Measurements from ENCODE around the gene TMEM198.

Gene TMEM198

DNA sequence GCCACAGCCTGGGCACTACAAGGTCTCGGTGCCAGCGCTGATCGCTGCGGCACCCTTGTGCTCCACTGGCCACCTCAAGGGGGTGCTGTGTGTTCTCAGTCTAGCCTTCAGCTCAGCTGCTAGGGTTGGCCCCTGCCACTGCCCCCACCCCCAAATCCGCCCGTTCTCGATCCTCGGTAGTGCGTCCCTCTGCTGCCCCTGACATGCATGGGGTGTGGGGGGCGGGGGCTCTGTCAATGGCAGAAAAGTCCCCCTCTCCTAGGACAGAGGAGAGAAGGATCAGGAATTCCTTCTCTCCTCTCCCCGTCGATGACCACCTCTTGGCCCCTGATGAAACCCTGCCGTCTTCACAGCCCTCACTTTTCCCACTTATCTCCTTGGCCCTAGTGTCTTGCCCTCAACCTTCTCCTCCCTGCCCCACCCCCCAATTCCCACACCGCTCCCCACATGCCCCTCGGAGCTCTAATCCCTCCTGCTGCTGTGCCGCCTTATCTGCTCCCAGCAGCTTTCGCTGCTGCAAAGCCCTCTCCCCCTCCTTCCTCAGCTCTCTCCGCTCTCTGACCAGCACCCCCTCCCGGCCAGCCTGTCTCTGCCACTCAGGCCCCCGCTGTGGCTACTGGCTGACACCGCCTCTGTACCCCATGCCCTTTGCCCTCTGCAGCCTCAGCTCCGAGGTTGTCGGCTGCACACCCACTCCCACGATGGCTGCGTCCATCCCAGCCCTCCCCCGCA is 33.9 kb upstream of the TMEM198 start:
- DNase-seq (ENCODE audit: low read depth) = peak; percentile 37

DNA sequence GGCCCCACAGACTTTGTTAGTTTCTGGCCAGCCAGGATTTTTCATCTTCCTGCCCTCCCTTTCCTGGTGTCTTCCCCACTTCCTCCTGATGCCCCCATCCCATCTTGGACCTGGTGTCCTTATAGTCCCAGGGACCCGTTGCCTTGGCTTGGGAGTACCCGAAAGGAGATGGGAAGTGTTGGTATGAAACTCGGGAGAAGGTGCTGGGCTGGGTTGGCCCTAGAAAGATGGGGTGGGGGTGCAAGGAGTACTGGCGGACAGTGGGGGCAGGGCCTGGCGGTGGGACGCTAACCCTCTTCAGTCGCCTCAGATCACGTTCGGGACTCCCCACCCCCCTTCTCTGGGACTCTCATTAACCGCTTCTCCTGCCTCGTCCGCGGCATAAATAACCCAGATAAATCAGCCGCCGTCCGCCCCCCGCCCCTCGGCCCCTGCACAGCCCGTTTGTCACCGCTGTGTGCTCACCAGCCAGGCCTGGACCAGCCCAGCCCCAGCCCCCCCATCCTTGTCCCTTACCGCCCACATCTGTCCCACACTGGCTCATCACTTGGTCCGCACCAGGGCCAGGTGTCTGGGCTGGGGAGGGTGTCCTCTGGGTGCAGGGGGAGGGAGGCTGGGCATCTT is 33.2 kb upstream of the TMEM198 start:
- DNase-seq (ENCODE audit: low read depth) = no peak

DNA sequence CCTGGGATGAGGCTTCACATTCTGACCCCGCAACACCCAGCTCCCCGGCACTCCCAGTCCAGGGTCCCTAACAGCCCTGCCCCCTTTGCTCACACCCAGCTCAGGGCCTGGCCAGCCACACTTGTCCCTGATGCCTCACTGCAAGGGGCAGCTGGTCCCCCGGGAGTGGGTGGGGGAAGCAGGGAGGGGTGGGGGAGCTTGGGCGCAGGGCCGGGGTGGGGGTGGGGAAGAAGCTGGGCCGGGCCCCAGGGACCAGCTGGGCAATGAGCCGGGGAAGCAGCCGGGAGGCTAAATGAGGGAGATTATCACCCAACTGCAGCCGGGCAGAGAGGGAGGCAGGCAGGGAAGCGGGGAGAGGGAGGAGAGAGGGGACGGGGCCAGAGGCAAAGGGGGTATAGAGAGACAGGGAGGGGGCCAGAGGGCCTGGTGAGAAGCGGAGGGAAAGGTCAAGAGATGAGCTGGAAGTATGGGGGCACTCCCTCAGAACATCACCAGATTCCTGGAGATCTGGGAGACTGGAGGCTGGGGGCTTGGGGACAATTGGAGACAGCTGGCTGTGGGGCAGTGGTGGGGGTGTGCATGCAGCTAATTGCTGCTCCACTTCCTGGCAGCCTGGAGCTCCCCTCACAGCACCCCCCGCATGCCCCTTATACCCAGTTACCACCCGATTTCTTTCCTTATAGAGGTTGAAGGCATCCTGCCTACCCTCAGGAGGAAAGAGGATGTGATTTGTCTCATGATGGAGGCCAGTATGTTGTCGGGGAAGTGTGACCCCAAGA is 32.1 kb upstream of the TMEM198 start:
- DNase-seq (ENCODE audit: low read depth) = no peak

DNA sequence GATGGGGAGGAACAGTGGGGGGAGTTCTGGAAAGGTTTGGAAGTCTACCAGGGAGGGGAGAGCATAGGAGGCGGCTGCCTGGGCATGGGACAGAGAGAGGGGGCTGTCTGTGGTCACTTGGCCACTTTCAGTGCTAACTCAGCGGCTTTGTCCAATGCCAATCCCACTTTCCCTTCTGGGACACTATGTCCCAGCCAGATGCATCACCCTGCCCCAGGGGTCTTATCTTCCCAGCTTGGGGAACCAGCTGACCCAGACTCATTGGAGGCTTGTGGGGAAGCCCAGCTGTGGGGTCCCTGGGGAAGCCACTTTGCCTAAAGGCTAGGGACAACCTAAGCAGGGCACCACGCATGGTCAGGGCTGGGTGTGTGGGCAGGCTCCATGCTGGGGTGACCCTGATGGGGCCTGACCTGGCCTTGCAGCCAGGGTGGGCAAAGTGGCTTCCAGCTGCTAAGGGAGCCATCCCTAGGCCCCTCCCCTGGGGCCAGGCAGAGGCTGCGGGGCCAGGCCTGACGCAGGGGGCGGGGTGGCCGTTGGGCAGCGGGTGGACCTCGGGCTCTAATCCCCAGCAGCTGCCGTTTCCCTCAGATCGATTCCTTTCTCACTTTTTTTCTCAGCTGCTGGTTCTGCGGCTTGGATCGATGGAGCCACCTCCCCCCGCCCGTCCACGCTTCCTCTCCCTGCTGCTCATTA is 31.2 kb upstream of the TMEM198 start:
- DNase-seq (ENCODE audit: low read depth) = no peak

DNA sequence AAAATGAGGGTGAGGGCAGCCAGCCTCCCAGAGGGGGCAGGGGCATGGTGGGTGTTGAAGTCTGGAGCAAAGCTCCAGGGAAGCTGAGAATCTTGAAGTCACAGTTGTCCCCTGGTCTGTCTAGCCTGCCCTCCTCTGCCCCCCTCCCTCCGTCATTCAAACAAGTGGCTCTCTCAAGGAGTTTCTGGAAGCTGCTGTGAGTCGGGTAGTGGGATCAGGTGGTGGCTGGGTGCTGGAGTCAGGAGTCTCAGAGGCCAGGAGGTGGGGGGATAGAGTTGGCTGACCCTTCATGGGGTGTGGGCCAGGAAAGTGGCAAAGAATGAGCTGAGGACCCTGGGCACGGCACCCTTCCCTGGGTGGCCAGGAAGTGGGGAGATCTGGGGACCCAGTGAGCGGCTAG is 30.0 kb upstream of the TMEM198 start:
- DNase-seq (ENCODE audit: low read depth) = no peak

DNA sequence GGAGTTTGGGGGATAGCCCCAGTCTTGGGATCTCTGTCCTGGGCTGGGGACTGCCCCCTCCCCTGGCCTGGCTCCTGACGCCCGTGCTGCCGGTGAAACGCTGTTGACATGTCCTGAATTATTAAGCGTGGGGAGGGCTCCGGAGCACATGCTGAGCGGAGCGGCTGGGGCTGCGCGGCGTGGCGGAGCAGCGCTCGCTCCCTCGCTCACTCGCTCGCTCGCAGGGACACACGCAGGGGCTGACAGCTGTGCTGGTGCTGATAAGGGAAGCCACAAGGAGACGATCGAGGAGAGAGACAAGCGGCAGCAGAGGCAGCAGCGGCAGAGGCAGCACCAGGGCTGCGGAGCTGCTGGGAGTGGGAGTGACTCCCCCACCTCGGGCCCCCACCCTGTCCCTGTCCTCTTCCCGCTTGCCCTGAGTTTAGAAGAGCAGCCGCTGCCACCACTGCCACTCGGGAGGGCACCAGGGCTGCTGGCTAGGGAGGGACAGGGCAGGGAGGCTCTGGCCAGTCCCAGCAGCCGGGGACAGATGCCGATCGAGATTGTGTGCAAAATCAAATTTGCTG is 29.5 kb upstream of the TMEM198 start, which contains the start of gene ASIC4:
ASIC4 (plus strand) TSS at position 287 of the 566 bp plus-strand sequence; CDS start at position 530, 243 bp downstream.
- DNase-seq (ENCODE audit: low read depth) = no peak

DNA sequence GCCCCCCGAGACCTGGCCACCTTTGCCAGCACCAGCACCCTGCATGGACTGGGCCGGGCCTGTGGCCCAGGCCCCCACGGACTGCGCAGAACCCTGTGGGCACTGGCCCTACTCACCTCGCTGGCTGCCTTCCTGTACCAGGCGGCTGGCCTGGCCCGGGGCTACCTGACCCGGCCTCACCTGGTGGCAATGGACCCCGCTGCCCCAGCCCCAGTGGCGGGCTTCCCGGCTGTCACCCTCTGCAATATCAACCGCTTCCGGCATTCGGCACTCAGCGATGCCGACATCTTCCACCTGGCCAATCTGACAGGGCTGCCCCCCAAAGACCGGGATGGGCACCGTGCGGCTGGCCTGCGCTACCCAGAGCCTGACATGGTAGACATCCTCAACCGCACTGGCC is 29.0 kb upstream of the TMEM198 start:
- DNase-seq (ENCODE audit: low read depth) = no peak

DNA sequence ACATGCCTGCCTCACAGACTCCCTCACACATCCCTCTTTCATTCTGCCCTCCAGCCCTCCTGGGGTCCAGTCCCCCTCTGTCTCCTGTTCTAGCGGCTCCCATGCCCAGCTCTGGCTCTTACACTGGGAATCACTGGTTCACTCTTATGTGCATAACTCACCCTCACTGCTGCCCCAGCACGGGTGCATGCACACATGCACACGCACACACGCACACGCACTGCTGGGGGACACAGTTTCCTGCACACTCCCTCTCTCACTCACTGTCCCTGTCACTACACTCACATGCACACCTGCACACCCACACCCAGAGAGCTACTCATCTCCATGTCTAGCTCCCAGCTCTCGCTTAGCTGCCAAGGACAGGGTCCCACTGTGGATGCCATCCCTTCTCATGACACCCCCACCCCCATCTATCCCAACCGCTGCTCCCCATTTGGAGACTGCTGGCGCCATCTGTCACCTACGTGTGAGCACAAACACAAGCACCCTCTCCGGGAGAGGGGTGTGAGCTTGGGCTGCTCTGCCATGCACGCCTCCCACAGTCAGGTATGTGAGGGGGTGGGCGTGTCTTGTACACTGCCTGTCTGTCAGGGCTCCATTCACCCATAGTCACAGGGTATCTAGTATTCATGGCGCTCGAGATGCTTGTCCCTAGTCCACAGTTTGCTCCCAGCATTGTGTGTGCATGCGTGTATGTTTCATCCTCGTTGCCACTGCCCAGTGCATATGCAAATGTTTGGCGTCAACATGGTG is 27.8 kb upstream of the TMEM198 start:
- DNase-seq (ENCODE audit: low read depth) = no peak

DNA sequence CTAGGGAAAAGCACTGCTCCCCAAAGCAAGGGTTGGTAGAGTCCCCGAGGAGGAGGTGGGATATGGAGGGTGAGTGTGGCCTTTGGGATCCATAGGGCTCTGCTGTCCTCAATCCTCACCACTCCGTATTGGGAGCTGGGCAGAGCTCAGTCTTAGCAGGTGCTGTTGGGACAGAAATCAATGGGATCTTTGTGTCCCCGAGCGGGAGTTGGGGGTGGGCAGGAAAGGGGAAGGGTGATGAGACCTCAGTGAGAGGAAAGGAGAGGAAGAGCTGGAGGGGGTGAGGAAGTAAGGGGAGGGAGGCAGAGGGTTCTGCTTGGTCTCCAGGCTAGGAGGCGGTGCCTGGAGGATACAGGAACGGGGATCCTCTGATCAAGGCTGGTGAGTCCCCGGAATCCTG is 26.9 kb upstream of the TMEM198 start:
- DNase-seq (ENCODE audit: low read depth) = no peak

DNA sequence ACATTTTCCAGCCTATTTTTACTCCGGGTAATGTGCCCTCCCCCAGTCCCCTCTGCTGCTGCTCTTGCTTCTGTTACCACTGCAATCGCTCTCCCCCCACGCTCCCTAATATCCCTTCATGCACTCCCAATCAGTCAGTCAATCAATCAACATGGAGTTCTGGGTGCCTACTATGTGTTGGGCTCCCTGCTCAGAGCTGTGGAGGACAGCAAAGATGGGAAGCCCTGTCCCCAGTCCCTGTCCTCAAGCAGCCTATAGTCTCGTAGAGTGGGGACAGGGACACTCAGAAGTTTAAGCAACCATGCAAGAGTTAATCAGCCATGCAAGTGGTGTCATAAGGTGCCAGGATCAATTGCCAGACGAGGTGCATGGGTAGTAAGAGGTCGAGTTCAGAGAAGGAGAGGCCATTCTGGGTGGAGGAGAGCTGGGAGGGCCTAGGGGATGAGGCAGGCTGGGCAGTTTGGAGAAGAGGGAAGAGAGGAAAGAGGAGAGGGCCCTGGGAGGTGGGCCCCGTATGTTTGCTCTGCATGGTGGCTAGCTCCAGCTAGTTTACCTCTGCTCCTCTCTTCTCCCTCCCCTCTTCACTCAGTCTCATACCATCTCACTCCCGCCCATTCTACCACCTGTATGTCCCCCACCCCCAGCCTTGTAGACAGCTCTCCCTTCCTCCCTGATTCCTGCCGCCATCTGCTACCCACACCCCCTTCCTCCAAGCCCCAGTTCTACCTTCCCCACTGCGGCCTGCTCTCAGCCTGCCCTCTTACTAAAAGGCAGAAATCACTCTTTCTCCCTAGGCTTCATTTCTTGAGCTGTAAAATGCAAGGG is 25.7 kb upstream of the TMEM198 start:
- no peak for DNase-seq (ENCODE audit: low read depth)

DNA sequence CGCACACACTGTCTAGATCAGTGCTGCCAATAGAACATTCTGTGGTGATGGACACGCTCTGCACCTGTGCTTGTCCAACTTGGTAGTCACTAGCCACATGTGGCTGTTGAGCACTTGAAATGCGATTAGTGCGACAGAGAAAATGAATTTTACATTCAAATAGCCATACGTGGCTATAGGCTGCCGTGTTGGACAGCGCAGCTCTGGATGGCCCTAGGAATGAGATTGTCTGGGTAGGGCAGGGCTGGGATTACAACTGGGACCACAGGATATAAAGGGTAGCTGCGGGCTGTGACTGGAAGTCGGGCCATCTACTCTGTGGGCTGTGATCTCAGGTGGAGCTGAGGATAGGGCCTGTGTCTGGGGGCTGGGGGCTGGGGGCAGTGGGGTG is 24.3 kb upstream of the TMEM198 start:
- DNase-seq (ENCODE audit: low read depth) = no peak

DNA sequence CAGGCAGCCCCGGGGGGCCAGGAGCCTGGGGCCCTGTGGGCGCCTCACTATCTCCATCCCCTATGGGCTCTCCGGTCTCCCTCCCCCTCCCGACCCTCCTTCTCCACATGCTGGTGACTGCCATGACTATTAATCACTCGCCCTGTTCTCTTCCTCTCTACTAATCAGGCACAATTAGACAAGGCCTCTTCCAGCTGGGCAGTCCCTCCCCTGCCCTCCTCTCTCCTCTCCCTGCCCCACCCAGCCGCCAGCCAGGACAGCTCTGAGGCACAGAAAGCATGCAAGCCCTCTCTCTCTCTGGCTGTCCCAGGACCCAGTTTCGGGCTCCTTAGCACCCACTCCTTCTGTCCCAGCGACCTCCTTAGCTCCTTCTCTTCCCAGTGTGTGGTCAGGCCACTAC is 23.7 kb upstream of the TMEM198 start:
- DNase-seq (ENCODE audit: low read depth) = no peak

DNA sequence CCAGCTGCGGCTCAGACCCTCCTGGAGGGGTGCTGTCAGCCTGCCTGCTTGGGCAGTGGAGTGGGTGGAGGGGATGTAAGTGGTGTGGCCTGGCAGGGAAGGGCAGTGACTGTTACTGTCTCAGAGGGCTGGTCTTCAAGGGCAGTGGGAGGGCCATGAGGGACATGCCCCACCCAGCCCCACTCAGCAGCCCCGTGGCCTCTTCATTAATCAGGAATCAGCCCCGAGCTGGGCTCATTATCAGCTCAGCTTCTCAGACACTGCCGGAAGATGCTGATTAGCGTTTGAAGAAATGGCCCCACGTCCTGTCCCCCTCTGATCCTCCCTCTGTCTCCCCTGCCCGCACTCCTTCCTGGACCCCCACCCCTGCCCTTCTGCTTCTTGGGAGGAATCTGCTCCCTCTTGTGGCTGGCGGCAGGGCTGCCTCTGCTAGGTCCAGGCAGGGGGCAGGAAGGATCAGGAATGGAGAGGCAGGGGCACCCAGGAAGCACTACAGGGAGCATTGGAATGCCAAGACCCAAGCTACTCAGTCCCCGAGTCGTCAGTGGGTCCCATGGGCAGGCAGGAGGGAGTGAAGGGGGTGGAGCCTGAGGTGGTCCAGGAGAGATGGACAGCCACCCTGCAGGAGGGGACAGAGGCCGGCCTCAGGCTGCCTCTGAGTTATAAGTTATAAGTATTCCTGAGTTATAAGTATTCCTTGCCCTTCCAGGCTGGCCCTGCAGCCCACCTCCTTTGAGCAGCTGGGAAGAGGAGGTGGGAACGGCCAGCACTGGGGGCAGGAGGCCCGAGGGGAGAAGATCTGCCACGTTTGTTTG is 22.6 kb upstream of the TMEM198 start:
- peak; percentile 26 for DNase-seq (ENCODE audit: low read depth)

DNA sequence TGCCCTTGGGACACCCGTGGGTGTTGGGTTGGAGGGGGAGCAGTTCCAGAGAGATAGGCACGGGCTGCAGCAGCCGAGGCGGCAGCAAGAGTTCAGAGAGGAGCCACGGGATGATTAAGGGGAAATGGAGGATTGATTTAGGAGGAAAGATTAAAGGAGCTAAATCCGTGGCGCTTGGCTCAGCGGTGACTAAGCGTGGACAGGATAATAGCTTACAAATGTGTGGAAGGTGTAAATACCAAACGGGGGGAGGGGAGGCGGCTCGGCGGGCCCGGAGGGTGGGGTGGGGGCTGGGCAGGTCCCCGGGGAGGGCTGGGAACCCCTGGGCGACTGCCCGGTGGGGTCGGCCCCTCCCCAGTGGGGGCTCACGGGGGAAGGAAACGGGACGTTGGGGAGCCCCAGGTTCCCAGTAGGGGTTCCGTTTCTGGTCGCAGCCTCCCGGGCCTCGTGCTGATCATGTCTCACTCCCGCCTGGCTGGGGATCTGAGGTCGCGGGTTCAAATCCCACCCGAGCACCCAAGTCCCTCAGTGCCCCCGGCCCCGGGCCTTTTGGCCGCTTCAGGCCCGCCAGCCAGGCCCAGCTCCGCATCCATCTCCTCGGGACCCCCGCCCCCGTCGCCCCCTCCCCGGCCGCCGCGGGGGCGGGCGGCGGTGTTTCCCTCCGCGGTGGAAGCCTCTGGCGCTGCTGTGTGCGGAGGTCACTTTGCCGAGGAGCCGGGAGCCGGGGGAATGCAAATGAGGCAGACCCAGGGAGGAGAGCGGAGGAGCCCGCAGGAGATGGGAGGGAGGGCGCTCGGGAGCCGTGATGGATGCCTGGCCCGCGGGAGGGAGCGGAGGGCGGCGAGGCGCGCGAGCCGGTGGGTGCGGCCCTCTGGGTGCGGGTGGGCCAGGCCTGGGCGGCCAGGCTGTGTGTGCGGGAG is 21.5 kb upstream of the TMEM198 start:
- peak; percentile 16 for DNase-seq (ENCODE audit: low read depth)

DNA sequence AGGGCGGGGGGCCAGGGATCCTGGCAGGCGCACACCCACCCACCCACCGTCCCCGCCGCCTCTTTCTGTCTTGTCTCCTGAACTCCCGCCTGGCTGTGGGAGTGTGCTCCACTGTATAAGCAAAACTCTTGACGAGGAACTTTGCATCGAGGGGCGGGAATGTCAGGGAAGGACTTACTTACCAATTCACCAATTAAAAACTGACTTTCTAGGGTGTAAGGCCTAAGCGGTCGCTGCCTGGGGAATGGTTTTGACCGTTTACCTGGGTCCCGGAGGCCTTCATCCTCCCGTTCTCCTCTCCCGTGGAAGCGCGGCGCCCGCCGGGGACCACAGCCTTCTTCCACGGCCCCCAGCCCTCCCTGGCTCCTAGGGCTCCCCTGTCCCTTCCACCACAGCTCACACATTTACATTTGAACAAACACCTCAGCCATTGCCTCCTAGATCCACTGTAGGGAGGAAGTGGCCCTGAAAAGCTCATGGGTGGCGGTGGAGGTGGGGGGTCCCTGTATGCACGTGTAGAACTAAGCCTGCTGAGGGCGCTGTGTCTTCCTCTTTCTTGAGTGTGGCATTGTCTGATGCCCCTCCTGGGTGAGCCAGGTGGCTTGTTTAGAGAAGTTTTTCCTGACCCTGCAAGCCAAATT is 20.7 kb upstream of the TMEM198 start:
- DNase-seq (ENCODE audit: low read depth) = no peak

DNA sequence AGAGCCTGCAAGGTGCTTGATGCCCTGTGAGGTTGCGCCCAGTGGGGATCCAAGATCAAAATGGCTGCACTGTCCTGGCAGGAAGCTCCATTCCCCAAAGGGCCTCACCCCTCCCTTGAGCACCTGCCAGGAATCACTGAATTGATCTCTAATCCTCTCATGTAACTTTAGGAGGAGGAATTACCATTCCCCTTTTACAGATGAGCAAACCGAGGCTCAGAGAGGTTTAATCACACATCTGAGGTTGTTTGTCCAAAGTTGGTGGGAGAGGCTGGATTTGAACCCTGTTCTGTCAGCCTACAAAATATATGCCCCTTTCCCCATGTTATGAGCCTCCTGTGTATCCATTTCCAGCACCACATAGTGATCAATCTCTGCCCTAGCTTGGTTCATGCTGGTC is 19.0 kb upstream of the TMEM198 start:
- DNase-seq (ENCODE audit: low read depth) = no peak

DNA sequence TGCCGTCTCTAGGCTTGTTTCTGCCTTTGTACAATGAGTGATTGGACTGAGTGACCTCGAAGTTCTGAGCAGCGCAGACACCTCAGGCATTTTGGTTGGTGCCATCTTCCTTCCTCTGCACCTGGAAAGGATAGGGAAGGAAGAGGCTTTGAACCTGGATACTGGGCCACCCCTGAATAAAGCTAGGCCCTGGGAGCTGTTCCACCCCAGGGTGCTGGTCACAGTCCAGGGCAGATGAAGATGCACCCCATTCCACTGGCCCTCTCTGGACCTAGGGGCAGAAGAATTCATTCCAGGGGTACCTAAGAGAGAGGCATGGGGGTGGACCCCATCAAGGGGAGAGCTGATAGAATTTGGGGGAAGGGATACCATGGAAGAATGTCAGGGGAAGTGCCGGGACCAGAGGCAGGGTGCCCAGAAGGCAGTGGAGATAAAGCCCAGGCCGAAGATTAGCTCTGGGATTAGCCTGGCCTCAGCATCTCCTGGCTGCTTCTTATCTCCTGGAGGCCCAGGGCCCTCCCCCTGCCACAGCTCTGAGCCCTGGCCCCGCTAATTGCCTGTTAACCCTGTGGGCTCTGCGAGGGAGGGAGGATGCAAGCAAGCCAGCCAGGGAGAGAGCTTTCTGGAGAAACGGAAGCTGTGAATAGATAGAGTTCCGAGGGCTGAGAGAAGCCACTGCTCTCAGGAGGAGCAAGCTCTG is 18.1 kb upstream of the TMEM198 start:
- no peak for DNase-seq (ENCODE audit: low read depth)
